Measurements from ENCODE around the gene CAMK1D. TPM values are rescaled to one million over a fixed set of nuclear protein-coding genes. Genes with fewer than 3 reads are reported as not detected.
"Not testable (repeated sequence)": the region's sequence is repeated elsewhere in the genome, so short reads cannot be mapped to it uniquely, and the experiment has no call there.

Gene CAMK1D
- total and polyA plus RNA-seq, 2 experiments from 2014 or later = 2.0 to 3.8 TPM

DNA sequence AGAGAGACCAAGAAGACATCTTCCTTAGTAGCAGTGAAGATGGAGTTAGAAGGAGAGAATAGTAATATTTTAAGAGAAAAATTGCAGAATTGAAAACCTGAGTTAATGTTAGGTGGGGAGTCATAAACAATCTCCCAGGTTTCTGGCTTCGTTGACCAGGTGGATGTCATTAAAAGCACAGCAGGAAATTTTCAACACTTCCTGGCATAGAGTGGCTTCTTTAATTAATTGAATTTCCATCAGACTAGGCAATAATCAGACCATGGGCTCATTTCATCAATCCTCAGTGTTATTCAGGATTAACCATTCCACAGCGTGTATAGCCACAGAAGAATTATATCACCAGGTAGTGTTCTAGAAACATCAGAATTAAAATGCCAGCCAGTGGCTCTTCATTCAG lies 383.9 kb downstream of the CAMK1D start:
- TF ChIP-seq, protein P1, sequence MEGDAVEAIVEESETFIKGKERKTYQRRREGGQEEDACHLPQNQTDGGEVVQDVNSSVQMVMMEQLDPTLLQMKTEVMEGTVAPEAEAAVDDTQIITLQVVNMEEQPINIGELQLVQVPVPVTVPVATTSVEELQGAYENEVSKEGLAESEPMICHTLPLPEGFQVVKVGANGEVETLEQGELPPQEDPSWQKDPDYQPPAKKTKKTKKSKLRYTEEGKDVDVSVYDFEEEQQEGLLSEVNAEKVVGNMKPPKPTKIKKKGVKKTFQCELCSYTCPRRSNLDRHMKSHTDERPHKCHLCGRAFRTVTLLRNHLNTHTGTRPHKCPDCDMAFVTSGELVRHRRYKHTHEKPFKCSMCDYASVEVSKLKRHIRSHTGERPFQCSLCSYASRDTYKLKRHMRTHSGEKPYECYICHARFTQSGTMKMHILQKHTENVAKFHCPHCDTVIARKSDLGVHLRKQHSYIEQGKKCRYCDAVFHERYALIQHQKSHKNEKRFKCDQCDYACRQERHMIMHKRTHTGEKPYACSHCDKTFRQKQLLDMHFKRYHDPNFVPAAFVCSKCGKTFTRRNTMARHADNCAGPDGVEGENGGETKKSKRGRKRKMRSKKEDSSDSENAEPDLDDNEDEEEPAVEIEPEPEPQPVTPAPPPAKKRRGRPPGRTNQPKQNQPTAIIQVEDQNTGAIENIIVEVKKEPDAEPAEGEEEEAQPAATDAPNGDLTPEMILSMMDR (IDR thresholded peaks at IDR 0.05; ENCODE audit: low read depth, low read length) = no peak
- no peaks in the 10 kb centered on the region for H3K4me1 ChIP-seq (ENCODE audit: low read depth)
- H3K36me3 ChIP-seq = no peaks in the 10 kb centered on the region
- no peaks in the 10 kb centered on the region for H3K9me3 ChIP-seq (ENCODE audit: low read depth)
- no peak for DNase-seq (ENCODE audit: low read depth in 1 of 2, low spot score in 1 of 2)
- no peak overlapping the region for H3K4me3 ChIP-seq
- no peaks in the 10 kb centered on the region for H3K27me3 ChIP-seq
- H3K27ac ChIP-seq = no peak overlapping the region

DNA sequence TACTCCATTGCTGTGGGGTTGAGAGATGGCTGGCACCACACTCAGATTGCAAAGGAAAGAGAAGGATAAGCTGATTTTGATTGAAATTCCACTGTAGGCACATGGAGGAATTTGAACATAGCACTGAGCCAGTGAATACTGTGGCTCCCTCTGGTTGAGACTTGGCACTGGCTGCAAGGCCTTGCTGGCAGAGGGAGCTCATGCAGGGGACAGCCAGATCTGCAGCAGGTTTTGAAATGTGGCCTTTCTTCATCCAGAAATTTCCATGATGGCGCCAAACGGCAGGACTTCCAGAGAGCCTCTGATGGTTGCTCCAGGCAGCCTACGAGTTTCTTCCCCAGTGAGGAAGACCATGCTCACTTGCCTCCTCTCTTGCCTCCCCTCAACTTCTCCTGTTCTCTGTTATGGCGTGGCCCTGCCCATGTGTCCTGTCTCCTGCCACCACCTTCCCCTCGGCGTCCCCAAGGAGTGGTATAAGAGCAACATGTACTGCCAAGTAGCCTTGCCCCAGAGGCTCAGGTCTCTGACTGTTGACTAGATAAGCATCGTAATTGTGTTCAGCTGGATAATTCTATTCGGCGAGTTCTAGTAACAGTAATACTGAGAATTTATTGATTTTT lies 386.6 kb downstream of the CAMK1D start:
- Histone ChIP-seq H3K36me3 (no peaks in the 10 kb centered on the region), H3K4me3 (no peak overlapping the region), H3K9me3 (ENCODE audit: low read depth) (no peaks in the 10 kb centered on the region), H3K4me1 (ENCODE audit: low read depth) (no peaks in the 10 kb centered on the region), H3K27ac (no peak overlapping the region), H3K27me3 (no peaks in the 10 kb centered on the region)
- DNase-seq (ENCODE audit: low read depth in 1 of 2, low spot score in 1 of 2) = no peak
- TF ChIP-seq, protein P1 (IDR thresholded peaks at IDR 0.05; ENCODE audit: low read depth, low read length) = no peak

DNA sequence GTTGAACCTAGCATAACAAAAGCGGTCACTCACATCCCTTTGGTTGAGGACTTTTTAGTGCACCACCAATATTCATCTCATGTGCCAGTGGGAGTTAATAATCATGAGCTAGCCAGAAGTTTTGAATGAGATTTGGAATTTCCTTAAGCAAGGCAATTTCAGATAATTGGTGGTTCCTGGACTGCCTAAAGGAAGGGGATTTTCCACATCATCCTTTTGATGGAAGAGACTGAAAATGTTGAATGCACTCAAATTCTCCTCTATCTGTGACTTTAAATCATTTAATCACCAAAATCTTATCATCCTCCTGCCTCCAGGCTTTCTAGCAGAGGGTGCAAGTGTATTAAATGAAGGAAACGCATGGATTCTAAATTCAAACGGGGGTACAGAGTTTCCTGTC lies 391.5 kb downstream of the CAMK1D start:
- Histone ChIP-seq H3K4me3 (no peak overlapping the region), H3K27ac (no peak overlapping the region), H3K4me1 (ENCODE audit: low read depth) (no peaks in the 10 kb centered on the region), H3K9me3 (ENCODE audit: low read depth) (no peaks in the 10 kb centered on the region), H3K36me3 (no peaks in the 10 kb centered on the region), H3K27me3 (no peaks in the 10 kb centered on the region)
- TF ChIP-seq, protein P1 (IDR thresholded peaks at IDR 0.05; ENCODE audit: low read depth, low read length) = no peak
- DNase-seq (ENCODE audit: low read depth in 1 of 2, low spot score in 1 of 2) = no peak

DNA sequence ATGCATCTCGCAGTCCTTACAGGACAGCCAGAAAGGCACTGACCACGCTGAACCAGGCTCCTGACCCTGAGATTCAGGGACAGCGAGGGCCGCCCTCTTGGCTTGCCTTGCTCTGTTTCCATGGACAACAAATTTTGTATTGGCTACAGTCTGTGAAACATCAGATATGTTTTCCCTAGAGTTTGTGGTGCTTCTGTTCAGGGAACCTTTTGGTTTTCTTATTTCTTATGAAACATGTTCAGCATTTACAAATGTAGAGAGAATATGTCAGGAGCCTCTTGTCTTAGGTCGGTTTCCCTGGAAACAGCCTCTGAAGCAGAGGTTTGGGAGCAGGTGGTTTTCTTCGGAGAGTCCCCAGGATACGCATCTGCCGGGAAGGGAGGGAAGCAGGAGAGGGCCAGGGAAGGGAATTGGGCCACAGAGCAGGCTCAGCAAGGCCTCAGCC lies 392.0 kb downstream of the CAMK1D start:
- TF ChIP-seq, protein P1 (IDR thresholded peaks at IDR 0.05; ENCODE audit: low read depth, low read length) = no peak
- no peaks in the 10 kb centered on the region for H3K36me3 ChIP-seq
- no peaks in the 10 kb centered on the region for H3K4me1 ChIP-seq (ENCODE audit: low read depth)
- no peak for DNase-seq (ENCODE audit: low read depth in 1 of 2, low spot score in 1 of 2)
- H3K27ac ChIP-seq = no peak overlapping the region
- H3K4me3 ChIP-seq = no peak overlapping the region
- H3K27me3 ChIP-seq = no peaks in the 10 kb centered on the region
- no peaks in the 10 kb centered on the region for H3K9me3 ChIP-seq (ENCODE audit: low read depth)

DNA sequence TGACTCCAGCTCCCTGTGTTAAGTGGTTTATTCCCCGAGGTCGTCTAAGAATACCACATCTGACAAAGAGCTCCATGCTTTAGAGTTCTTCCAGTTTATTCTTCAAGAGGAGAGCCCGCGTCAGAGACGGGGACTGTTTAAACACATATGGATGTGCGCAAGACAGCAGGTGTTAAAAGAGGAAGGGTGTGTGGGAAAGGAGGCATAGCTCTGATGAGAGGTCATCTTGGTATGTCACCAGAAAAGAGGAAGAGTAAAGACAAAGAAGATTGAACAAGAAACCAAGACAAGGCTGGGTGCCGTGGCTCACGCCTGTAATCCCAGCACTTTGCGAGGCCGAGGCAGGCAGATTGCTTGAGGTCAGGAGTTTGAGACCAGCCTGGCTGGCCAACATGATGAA lies 393.4 kb downstream of the CAMK1D start:
- Histone ChIP-seq H3K36me3 (no peaks in the 10 kb centered on the region), H3K27ac (no peak overlapping the region), H3K9me3 (ENCODE audit: low read depth) (no peaks in the 10 kb centered on the region), H3K27me3 (no peaks in the 10 kb centered on the region), H3K4me3 (no peak overlapping the region), H3K4me1 (ENCODE audit: low read depth) (no peaks in the 10 kb centered on the region)
- DNase-seq (ENCODE audit: low read depth in 1 of 2, low spot score in 1 of 2) = no peak
- TF ChIP-seq, protein P1 (IDR thresholded peaks at IDR 0.05; ENCODE audit: low read depth, low read length) = no peak

DNA sequence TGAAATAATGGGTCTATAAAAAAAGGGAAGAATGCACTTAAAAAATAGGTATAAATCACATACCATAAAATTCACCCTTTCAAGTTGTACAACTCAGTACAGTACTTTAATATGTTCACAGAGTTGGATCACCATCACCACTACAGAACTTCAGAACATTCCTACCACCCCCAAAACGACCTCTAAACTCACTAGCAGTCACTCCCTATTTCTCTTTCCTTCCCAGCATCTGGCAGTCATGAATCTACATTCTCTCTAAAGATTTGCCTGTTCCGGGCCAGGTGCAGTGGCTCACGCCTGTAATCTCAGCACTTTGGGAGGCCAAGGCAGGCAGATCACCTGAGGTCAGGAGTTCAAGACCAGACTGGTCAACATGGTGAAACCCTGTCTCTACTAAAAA lies 394.1 kb downstream of the CAMK1D start:
- DNase-seq (ENCODE audit: low read depth in 1 of 2, low spot score in 1 of 2); H3K9me3 ChIP-seq (ENCODE audit: low read depth); H3K27me3 ChIP-seq; H3K4me1 ChIP-seq (ENCODE audit: low read depth); H3K4me3 ChIP-seq; H3K27ac ChIP-seq; H3K36me3 ChIP-seq: not testable (repeated sequence)

All from cardiac muscle cell (in vitro differentiated cells and primary cell).